GM21825 (cell line): Measurements from ENCODE around the gene CD300A.

Experiments used
- ATAC-seq: cut with Tn5 transposase; IDR thresholded peaks from one replicate; pipeline ENCODE4 v1.9.1; 2021; ENCODE audit warnings: mild to moderate bottlenecking, moderate library complexity; ENCODE audit not compliant: unreplicated experiment

The CD300A gene

DNA sequence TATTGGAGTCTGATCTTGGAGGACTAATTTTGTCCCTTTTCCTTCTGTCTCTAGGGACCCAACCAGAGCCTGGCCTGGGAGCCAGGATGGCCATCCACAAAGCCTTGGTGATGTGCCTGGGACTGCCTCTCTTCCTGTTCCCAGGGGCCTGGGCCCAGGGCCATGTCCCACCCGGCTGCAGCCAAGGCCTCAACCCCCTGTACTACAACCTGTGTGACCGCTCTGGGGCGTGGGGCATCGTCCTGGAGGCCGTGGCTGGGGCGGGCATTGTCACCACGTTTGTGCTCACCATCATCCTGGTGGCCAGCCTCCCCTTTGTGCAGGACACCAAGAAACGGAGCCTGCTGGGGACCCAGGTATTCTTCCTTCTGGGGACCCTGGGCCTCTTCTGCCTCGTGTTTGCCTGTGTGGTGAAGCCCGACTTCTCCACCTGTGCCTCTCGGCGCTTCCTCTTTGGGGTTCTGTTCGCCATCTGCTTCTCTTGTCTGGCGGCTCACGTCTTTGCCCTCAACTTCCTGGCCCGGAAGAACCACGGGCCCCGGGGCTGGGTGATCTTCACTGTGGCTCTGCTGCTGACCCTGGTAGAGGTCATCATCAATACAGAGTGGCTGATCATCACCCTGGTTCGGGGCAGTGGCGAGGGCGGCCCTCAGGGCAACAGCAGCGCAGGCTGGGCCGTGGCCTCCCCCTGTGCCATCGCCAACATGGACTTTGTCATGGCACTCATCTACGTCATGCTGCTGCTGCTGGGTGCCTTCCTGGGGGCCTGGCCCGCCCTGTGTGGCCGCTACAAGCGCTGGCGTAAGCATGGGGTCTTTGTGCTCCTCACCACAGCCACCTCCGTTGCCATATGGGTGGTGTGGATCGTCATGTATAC lies 26.5 kb upstream of the CD300A start:
- no peak for ATAC-seq

DNA sequence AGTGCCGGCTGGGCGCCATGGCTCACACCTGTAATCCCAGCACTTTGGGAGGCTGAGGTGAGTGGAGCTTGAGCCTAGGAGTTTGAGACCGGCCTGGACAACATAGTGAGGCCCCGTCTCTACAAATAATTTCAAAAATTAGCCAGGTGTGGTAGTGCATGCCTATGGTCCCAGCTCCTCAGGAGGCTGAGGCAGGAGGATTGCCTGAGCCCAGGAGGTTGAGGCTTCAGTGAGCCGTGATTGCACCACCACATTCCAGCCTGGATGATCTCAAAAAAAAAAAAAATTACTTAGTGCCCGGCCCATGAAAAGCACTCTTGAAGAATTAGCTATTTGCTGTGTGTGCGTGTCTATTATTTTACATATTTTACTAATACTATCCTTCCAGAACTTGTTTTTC lies 24.9 kb upstream of the CD300A start:
- ATAC-seq, result no peak

DNA sequence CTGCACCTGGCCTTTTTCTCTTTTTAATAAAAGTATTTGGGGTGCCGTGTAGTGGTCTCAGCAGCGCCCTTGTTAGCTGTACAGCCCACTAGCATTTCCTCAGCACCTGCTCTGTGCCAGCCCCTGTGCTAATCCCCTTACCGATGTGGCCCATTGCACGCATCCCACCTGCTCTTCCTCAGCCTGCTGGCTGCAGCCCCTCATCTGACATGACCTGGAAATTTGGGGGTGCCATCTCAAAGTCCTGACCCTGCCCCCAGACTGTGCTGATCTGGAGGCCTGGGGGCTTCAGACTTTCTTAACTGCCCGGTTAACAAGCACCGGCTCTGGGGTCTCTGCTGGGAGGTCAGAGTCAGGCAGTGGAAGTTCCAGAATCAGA lies 24.2 kb upstream of the CD300A start:
- no peak for ATAC-seq

DNA sequence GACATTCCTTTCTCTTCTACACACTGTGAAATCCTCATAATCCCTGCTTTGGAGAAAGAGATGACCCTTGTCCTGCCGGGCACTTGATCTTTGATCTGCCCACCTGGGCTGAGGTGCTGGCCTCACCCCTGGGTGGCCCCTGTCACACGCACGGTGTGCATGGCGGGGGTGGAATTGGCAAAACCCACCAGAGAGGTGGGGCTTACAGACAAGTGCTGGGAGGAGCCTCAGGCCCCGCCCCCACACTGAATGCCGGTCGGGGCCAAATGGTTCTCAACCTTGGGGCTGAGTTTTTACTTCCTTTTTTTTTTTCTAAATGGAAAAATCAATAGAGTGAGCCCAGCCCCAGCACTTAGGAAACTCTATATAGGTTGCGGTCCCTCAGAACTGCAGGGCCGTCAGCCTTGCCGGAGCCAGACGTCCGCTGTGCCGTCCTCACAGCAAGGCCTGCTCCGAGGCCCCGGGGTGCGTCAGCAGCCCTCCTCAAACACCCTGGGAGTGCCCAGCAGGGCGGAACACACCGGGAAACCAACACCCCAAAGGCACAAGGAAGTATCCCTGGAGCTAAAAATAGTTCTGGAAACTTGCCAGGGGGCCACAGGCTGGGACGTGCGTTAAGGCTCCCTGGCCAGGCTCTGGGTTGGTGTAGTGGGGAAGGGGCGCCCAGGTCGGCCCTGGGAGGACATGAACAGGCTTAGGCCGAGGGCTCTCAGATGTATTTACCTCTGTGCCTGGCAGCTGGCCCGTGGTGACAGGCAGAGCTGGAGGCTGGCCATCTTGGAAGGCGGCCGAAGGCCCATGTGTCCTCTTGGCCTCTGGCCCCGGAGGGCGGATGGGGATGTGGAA lies 23.5 kb upstream of the CD300A start:
- peak; percentile 46 for ATAC-seq

DNA sequence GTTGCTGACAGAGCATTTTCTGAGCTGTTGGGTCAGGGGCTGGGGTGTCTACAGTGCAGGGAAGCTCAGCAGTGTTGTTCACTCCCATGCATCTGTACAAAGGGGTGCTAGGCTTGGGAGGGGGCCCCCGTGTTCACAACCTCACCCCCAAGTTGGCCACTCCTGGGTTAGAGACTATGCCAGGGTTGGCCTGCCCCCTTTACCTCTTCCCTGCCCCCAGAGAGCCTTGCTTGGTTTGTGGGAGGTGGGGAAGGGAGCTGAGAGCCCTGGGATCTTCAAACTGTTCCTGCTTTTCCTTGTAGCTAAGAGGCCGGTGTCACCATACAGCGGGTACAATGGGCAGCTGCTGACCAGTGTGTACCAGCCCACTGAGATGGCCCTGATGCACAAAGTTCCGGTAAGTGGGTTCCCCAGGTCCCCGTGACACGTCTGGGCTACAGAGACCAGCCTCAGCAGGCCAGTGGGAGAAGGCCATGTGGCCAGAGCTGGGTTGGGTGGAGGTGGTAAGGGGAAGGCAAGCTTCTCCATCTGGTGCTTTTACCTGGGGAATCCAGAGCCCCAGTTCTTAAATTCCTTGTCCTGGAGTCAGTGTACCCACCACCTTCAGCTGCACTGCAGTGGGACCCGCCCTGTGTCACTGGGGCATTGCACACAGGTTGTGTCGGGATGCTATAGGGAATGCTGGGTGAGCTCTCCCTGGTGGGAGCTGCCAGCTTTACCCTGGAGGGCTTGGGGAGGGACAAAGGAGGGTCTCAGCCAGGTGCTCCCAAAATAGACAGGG lies 22.7 kb upstream of the CD300A start:
- no peak for ATAC-seq

DNA sequence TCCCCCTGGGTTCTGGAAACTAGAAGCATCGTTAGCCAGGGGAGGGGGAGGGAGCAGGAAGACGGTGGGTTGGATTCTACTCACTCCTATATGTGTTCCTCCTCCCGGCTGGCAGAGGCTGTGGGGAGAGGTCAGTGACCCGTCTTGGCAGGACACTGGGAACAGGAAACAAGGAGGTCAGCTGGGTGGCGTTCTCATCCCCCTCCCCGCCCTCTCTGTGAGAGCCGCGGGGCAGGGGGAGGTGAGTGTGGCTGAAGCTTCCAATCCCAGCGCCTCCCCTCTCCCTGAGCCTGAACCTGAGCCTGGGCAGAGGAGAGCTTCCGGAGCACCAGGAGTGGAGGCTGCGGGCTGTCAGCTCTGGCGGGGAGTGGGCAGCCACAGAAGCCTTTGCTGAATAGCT lies 22.0 kb upstream of the CD300A start:
- ATAC-seq, result no peak

DNA sequence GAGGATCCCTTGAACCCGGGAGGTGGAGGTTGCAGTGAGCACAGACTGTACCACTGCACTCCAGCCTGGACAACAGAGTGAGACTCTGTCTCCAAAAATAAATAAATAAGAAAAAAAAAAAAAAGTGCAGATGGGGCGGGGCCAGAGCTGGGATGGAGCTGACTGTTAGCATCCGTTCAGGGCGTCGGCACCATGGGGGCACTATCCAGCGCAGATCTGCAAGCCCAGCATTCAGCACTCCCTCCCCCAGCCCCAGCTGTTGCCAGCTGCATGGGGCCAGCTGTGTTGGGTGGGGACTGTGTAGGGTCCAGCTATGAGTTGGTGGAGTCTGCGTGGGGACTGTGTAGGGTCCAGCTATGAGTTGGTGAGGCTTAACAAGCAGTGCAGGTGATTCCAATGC lies 21.3 kb upstream of the CD300A start:
- no peak for ATAC-seq

DNA sequence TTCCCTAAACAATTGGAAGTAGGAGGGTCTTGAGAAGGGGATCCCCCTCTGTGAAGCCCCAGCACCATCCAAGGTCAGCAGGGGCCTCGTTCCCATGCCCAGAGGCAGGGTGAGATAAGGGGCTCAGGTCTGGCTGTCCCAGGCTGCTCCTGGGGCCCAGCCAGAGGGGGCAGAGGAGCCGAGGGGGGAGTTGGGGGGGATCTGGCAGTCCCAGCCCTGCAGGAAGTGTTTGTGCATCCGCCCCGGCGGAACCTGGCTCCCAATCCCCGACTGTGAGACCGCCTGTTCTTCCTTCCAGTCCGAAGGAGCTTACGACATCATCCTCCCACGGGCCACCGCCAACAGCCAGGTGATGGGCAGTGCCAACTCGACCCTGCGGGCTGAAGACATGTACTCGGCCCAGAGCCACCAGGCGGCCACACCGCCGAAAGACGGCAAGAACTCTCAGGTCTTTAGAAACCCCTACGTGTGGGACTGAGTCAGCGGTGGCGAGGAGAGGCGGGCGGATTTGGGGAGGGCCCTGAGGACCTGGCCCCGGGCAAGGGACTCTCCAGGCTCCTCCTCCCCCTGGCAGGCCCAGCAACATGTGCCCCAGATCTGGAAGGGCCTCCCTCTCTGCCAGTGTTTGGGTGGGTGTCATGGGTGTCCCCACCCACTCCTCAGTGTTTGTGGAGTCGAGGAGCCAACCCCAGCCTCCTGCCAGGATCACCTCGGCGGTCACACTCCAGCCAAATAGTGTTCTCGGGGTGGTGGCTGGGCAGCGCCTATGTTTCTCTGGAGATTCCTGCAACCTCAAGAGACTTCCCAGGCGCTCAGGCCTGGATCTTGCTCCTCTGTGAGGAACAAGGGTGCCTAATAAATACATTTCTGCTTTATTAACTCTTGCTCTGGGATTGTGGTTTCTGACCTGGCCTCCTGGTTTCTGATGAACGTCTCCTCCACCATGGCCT lies 19.6 kb upstream of the CD300A start:
- ATAC-seq, result no peak

DNA sequence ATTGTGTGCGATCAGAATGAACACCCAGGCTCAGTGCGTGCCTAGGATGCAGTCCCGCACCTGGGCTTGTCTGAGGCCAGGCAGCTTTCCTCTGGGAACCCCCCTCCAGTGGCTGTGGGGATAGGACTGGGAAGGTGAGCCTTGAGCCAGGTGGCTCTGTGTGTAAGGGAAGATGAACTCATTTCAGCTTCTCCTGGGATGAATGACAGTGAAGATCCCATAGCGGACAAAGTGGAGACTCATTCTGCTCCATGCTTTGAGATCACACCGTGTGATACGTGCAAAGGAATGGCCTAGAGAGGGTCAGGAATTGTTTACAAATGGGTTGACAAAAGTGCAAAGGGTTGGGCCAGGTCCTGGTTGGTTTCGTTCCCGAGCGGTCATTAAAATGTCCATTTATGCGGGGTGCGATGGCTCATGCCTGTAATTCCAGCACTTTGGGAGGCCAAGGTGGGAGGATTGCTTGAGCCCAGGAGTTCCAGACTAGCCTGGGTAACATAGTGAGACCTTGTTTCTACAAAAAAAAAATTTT lies 18.7 kb upstream of the CD300A start:
- ATAC-seq, result no peak

DNA sequence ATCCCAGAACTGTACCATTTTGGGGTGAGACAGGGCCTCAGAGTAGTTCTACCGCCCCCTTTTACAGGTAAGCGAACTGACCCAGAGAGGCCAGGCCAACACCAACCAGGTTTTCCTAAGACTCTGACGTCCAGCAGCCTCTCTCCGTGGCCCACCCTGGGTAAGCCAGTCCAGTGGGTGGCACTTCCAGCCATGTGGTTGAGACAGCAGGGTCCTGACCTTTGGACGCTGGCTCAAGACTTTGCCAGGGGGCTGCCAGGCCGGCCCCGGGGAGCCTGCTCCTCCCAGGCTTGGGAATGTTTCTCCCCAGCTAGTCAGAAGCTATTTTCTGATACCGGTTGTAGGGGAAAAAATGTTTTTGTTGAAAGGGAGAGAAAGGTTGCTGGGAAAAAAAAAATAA lies 17.7 kb upstream of the CD300A start:
- no peak for ATAC-seq

DNA sequence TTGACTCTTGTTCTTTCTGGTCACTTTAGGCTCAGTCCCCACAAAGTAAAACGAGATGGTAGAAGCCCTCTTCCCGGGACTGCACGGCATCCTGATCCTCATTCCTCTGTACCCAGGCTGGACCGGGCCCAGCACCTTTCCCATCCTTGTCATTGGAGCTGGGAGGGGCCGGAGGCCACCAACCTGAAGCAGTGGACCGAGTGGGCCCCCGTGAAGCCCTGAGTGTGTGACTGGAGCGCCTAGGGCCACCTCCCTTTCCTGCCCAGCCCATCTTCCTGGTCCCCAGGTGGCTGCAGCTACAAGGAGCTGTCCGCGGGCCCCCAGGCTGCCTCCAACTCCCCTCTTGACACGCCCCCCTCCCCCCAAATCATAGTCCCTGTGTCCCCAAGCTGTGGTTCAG lies 17.1 kb upstream of the CD300A start:
- no peak for ATAC-seq

DNA sequence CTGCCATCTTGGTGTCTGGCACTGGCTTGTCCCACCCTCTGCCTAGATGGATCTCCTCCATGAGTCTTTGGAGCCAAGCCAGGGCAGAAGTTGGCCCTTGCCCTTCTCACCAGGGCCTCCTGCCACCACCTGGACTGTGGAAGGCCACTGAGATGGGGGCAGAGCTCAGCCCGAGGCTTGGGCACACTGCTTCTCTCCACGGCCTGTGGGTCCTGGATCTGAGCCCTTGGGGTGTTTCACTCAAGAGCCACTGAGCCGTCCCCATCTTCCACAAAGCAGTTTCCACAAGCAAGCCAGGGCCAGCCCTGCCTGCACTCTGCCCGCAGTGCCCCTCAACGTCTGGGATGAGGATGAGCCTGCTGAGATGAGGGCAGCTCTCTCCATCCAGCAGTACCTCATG lies 16.7 kb upstream of the CD300A start:
- ATAC-seq, result no peak

DNA sequence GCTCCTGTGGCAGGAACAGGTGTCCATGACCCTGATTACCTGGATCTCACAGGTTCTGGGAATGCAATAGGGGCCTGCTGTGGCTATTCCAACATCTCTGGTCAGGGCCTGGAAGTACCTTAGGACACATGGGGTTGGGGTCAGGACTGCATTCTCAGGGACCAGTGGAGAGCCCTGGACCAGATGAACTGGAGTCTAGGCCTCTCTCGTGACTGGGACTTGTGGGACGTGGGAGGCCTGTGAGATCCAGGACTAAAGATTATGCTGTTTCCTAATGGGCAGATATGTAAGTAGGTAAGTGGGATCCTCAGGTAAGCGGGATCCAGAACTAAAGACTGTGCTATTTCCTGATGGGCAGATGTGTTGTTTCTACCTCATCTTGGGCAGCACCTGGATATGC lies 16.2 kb upstream of the CD300A start:
- no peak for ATAC-seq

DNA sequence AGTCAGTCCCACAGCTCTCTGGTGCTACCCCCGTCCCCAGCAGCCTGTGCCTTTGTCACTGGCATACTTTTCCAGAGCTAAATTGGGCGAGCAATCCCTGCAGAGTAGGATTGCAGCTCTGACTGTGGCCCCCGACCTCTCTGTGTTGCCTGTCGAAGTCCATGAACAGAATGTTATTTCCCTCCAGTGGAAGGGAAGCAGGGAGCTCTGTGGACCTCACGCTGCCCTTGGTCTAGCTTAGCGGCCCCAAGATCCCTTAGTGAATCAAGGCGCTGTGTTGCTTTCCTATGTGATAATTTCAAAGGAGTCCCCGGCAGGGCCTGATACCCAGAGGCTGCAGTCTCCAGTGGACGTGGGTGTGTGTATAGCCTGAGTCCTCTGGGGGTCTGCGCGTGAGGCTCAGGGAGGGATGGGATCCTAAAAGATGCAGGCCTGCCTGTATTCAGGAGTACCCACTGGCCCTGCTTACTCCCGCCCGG lies 15.5 kb upstream of the CD300A start:
- ATAC-seq, result no peak

DNA sequence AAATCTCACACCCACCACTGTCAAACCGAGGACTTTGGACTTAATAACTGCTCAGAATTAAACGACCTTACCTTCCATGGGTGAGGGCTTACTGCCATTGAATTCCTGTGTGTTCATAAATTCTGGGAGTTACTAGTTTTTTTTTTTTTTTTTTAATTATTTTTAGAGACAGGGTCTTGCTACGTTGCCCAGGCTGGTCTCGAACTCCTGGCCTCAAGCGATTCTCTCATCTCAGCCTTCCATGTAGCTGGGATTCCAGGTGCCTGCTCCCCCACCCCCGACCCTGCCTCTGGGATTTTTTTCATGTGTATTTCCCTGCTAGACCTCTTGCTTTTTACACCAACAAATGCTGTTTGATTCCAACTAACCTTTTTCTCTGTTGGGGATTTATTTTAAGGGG lies 14.9 kb upstream of the CD300A start:
- ATAC-seq, result no peak

DNA sequence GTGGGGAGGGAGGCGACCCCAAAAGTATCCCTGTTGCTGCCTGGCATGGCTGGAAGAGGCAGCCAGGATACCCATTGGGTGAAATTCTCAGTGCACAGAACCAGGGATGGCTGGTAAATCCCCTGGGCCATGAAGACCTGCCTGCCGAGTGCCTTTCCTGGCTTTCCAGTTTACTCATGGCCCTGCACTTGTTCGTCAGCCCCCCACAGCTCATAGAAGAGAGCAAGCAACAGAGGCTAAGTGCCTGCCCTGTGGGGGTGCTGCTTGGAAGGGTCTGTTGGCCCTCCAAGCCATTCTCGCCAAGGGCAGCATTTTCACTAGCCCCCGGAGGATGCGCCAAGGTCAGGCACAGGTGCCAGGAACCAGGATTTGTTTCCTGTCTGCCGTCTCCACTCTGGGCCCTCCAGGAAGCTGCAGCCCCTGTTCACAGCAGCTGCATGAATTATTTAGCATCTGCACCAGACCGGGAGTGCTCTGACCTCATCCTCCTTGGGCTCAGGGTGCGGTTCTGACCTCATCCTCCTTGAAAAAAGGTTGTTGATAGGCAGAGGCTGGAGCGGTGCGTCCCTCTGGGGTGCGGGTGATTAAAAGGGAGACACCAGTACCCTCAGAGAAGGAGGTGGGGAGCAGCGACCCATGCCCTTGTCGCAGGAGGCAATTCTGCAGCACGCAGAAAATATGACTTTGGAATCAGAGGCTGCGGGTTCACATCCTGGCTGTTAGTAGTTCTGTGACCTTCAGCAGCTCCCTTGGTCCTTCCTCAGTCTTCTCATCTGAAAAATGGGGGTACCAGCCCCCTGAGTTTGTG lies 14.2 kb upstream of the CD300A start:
- ATAC-seq, result no peak

DNA sequence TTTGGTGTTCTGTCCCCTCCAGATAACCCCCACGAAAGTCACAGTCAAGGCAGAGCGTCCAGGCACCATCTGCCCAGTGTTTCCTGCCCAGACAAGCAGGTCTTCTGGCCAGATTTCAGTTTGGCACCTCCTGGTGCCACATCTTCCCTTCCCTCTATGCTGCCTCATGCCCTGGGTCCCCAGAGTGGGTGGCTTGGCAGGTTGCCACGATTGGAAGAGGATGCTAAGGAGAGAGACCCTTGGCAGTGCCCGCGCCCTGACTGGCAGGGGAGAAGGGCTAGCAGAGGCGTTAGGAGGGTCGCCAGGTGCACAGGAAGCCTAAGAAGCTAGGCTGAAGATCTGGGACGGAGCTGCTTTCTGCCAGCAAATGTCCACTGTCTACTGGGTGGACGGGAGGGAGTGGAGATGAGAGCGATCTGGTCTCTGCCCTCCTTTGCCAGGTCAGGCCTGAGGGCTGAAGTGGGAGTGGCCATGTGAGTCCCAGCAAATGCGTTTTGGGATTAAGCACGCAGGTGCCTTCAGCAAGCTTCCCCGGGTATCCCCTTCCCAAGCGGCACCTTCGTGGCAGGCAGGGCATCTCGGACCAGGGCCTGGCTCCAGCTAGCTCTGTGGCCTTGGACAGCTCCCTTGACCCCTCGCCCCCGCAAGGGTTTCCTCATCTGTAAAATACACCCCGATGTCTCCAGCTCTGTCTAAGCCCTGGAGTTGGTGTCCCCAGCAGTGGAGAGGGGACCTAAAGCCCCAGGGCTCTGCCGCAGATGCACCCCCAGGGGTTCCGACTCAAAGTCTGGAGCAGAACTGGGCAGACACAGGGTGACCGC lies 13.4 kb upstream of the CD300A start:
- ATAC-seq, result no peak

DNA sequence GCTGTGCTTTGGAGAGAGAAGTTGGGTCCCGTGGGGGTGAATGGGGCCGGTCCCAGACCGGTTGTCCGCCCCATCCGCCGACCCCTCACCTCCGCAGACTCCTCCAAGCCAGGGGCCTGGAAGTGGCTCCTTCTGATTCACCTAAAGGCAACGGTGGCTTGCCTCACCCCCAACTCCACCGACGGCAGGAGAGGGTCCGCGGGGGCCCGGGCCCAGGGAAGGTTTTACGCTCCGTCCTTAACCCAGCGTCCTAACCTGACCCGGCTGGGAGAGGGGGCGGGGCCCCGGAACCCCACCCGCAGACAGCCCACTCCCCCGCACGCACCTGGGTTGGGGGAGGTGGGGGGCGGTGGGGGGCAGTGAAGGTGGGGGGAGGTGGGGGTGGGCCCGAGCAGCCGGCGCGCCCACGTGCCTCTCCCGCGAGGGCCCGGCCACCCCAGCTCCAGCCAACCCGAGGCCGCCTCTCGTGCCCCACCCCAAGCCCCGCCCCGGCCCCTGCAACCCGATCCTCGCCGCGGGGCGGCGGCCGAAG lies 12.7 kb upstream of the CD300A start:
- peak; percentile 20 for ATAC-seq
